Mesendoderm (in vitro differentiated cells): ENCODE measurements around the gene RASGRP4.

ENCODE experiments used
- DNase-seq: peaks from one replicate; pipeline ENCODE4 v3.0.0; 2013
- H2AK5ac ChIP-seq: 2 replicates; pipeline ENCODE4 v1.6.1; 2013; ENCODE audit warnings: low read length, inconsistent platforms
- H2BK120ac ChIP-seq: 2 replicates; pipeline ENCODE4 v1.6.1; 2013; ENCODE audit warnings: low read depth, mild to moderate bottlenecking, low read length, moderate library complexity, mixed read lengths
- H2BK15ac ChIP-seq: replicated peaks from 2 replicates; pipeline ENCODE4 v1.6.1; 2013; ENCODE audit warnings: low read depth, mild to moderate bottlenecking, moderate library complexity
- H2BK5ac ChIP-seq: 2 replicates; pipeline ENCODE4 v1.6.1; 2013; ENCODE audit warnings: low read length, inconsistent platforms
- H3K18ac ChIP-seq: 2 replicates; pipeline ENCODE4 v1.6.1; 2013; ENCODE audit warnings: mild to moderate bottlenecking, low read length, mixed read lengths
- H3K23ac ChIP-seq: one replicate; pipeline ENCODE4 v1.6.1; 2013; ENCODE audit warnings: low read length
- H3K27ac ChIP-seq: 2 replicates; pipeline ENCODE4 v1.5.1; 2013; ENCODE audit warnings: low read depth, mild to moderate bottlenecking, inconsistent platforms, low read length, moderate library complexity
- H3K27me3 ChIP-seq: 2 replicates; pipeline ENCODE4 v1.6.1; 2013; ENCODE audit warnings: low read length, control low read depth, mild to moderate bottlenecking, inconsistent platforms; ENCODE audit not compliant: insufficient read depth, poor library complexity
- H3K36me3 ChIP-seq: 2 replicates; pipeline ENCODE4 v1.6.1; 2013; ENCODE audit warnings: low read length, inconsistent platforms; ENCODE audit not compliant: control insufficient read depth, insufficient read depth
- H3K4ac ChIP-seq: one replicate; pipeline ENCODE4 v1.6.1; 2013; ENCODE audit warnings: low read depth, mild to moderate bottlenecking, low read length, moderate library complexity
- H3K4me1 ChIP-seq: 2 replicates; pipeline ENCODE4 v1.6.1; 2013; ENCODE audit warnings: low read depth, low read length, inconsistent platforms; ENCODE audit not compliant: control insufficient read depth
- H3K4me2 ChIP-seq: 2 replicates; pipeline ENCODE4 v1.6.1; 2013; ENCODE audit warnings: low read length
- H3K4me3 ChIP-seq: 2 replicates; pipeline ENCODE4 v1.5.1; 2013; ENCODE audit warnings: mild to moderate bottlenecking, low read length
- H3K56ac ChIP-seq: one replicate; pipeline ENCODE4 v1.6.1; 2013; ENCODE audit warnings: low read length
- H3K79me1 ChIP-seq: 2 replicates; pipeline ENCODE4 v1.6.1; 2013; ENCODE audit warnings: low read length, inconsistent platforms
- H3K79me2 ChIP-seq: 2 replicates; pipeline ENCODE4 v1.6.1; 2013; ENCODE audit warnings: mild to moderate bottlenecking, low read length; ENCODE audit not compliant: control insufficient read depth, insufficient read depth
- H3K9ac ChIP-seq: 2 replicates; pipeline ENCODE4 v1.6.1; 2013; ENCODE audit warnings: low read length, inconsistent platforms
- H4K5ac ChIP-seq: one replicate; pipeline ENCODE4 v1.6.1; 2013; ENCODE audit warnings: low read length
- H4K8ac ChIP-seq: one replicate; pipeline ENCODE4 v1.6.1; 2013; ENCODE audit warnings: low read depth, mild to moderate bottlenecking, control low read depth, low read length, moderate library complexity
- WGBS: extraction: QIAGEN DNeasy Blood & Tissue Kit; methylation state at CpG from one replicate; pipeline ENCODE4 v1.1.7; 2013; ENCODE audit warnings: low lambda C conversion rate, missing lambda C conversion rate; ENCODE audit not compliant: insufficient coverage; ENCODE audit errors: extremely low coverage; 5-methylcytosine and 5-hydroxymethylcytosine counted together

Gene RASGRP4

GRCh38 chr19:38437295-38437694 lies 11.3 kb upstream of the RASGRP4 start:
- Histone ChIP-seq H3K27me3 (no peaks in the 10 kb centered on the region), H3K23ac (no peak overlapping the region), H3K56ac (no peak overlapping the region), H2BK5ac (no peak overlapping the region), H3K36me3 (no peaks in the 10 kb centered on the region), H3K4me1 (peaks cover 4% of the 10 kb centered on the region), H2BK120ac (no peak overlapping the region), H3K9ac (no peak overlapping the region), H2AK5ac (no peak overlapping the region), H3K4me3 (no peak overlapping the region), H4K8ac (no peak overlapping the region), H3K18ac (no peak overlapping the region), H3K4me2 (no peak overlapping the region), H2BK15ac (no peak overlapping the region), H3K79me1 (no peaks in the 10 kb centered on the region), H3K4ac (no peak overlapping the region), H3K27ac (no peak overlapping the region), H3K79me2 (no peaks in the 10 kb centered on the region), H4K5ac (no peak overlapping the region)
- no CpG with 5 or more reads among the region's 6 CpGs for WGBS
- DNase-seq: no peak

- no peak overlapping the region for H3K27ac ChIP-seq
- WGBS: no CpG with 5 or more reads among the region's 13 CpGs
- H4K5ac ChIP-seq: no peak overlapping the region
Observed at GRCh38 chr19:38434549-38435051, 8.6 kb upstream of the RASGRP4 start.

GRCh38 chr19:38433268-38433733 lies 7.3 kb upstream of the RASGRP4 start, which contains the start of gene RYR1:
TSS of gene RYR1 (plus strand) at chr19:38433691. CDS start at chr19:38433830, 139 bp downstream.
- Histone ChIP-seq H3K79me1 (no peaks in the 10 kb centered on the region), H3K79me2 (no peaks in the 10 kb centered on the region), H3K27ac (no peak within 1 kb of the TSS), H4K8ac (no peak within 1 kb of the TSS), H3K4me2 (peak within 1 kb of the TSS; percentile 48), H2BK120ac (no peak within 1 kb of the TSS), H3K56ac (no peak within 1 kb of the TSS), H2BK15ac (no peak within 1 kb of the TSS), H3K9ac (no peak within 1 kb of the TSS), H2BK5ac (no peak within 1 kb of the TSS), H3K4me1 (peaks cover 4% of the 10 kb centered on the region), H3K27me3 (no peaks in the 10 kb centered on the region), H3K18ac (no peak within 1 kb of the TSS), H3K4me3 (no peak within 1 kb of the TSS), H4K5ac (no peak within 1 kb of the TSS), H2AK5ac (no peak within 1 kb of the TSS), H3K4ac (no peak within 1 kb of the TSS), H3K23ac (no peak within 1 kb of the TSS), H3K36me3 (no peaks in the 10 kb centered on the region)
- no CpG with 5 or more reads among the region's 20 CpGs for WGBS
- peak; percentile 90 for DNase-seq

More at GRCh38 chr19:38434549-38435051, 8.6 kb upstream of the RASGRP4 start:
- Histone ChIP-seq H3K23ac (no peak overlapping the region), H3K79me1 (no peaks in the 10 kb centered on the region), H2BK120ac (no peak overlapping the region), H3K4me2 (peak overlapping the region; percentile 8), H3K18ac (no peak overlapping the region), H3K4ac (peak overlapping the region; percentile 1), H3K9ac (peak overlapping the region; percentile 8), H3K4me1 (peaks cover 4% of the 10 kb centered on the region), H2BK5ac (no peak overlapping the region), H2BK15ac (no peak overlapping the region), H3K36me3 (no peaks in the 10 kb centered on the region), H3K79me2 (no peaks in the 10 kb centered on the region), H2AK5ac (no peak overlapping the region), H3K56ac (peak overlapping the region; percentile 71), H3K4me3 (no peak overlapping the region), H4K8ac (no peak overlapping the region), H3K27me3 (no peaks in the 10 kb centered on the region)
- DNase-seq: peak; percentile 72

- H3K36me3 ChIP-seq: no peaks in the 10 kb centered on the region
- no peak overlapping the region for H3K23ac ChIP-seq
- no peak overlapping the region for H2AK5ac ChIP-seq
- no CpG with 5 or more reads among the region's 7 CpGs for WGBS
- H3K79me1 ChIP-seq: no peaks in the 10 kb centered on the region
- DNase-seq: no peak
- no peaks in the 10 kb centered on the region for H3K79me2 ChIP-seq
- no peak overlapping the region for H3K4ac ChIP-seq
- H3K27ac ChIP-seq: no peak overlapping the region
- no peak overlapping the region for H4K8ac ChIP-seq
- no peak overlapping the region for H3K9ac ChIP-seq
- no peak overlapping the region for H3K4me3 ChIP-seq
- no peak overlapping the region for H3K18ac ChIP-seq
- no peak overlapping the region for H2BK120ac ChIP-seq
- H2BK15ac ChIP-seq: no peak overlapping the region
- no peaks in the 10 kb centered on the region for H3K27me3 ChIP-seq
- H3K4me2 ChIP-seq: no peak overlapping the region
- no peak overlapping the region for H3K56ac ChIP-seq
- peaks cover 4% of the 10 kb centered on the region for H3K4me1 ChIP-seq
- no peak overlapping the region for H2BK5ac ChIP-seq
- no peak overlapping the region for H4K5ac ChIP-seq
Observed at GRCh38 chr19:38430931-38431330, 4.9 kb upstream of the RASGRP4 start.

- Histone ChIP-seq H3K36me3 (no peaks in the 10 kb centered on the region), H4K8ac (no peak overlapping the region), H3K9ac (no peak overlapping the region), H4K5ac (no peak overlapping the region), H2AK5ac (no peak overlapping the region), H3K27me3 (no peaks in the 10 kb centered on the region), H3K79me1 (no peaks in the 10 kb centered on the region), H2BK120ac (no peak overlapping the region), H3K27ac (no peak overlapping the region), H3K4me3 (no peak overlapping the region), H3K23ac (no peak overlapping the region), H3K4ac (no peak overlapping the region), H2BK15ac (no peak overlapping the region), H3K79me2 (no peaks in the 10 kb centered on the region), H3K4me2 (no peak overlapping the region), H3K4me1 (peaks cover 8% of the 10 kb centered on the region), H3K56ac (no peak overlapping the region), H2BK5ac (no peak overlapping the region), H3K18ac (no peak overlapping the region)
- no peak for DNase-seq
- no CpG with 5 or more reads among the region's 2 CpGs for WGBS
Observed at GRCh38 chr19:38429811-38430156, 3.8 kb upstream of the RASGRP4 start.
